Retinal pigment epithelial cell (primary cell): Measurements from ENCODE around the gene ITGB5.

Experiments
- DNase-seq: peaks from one replicate; pipeline ENCODE4 v3.0.0-alpha.2; 2010; ENCODE audit warnings: low read depth
- H3K4me3 ChIP-seq: 2 replicates; pipeline ENCODE4 v1.5.1; 2011; ENCODE audit warnings: mild to moderate bottlenecking, low read length, control low read depth, moderate library complexity
- TF ChIP-seq, protein P1 (sequence below): conservative IDR thresholded peaks from 2 replicates; pipeline ENCODE4 v1.5.1; 2011; ENCODE audit warnings: low read depth, low read length, control low read depth, inconsistent platforms

The ITGB5 gene

DNA sequence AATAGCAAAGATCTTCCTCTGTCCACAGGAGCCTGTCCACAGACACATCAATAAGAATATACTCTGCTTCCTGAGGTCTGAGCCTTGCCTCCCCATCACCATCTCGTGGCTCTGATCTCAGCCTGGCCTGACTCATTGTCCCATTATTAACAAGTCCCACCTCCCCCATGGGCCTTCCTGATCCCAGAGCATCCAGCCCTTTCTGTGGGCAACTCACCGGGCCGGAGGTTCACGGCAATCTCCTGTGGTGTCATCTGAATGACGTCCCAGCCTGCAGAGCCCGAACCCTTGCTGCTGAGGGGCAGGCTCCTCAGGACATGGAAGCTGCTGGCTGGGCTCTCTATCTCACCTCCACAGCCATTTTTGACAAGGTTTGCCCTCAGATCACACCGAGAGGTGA lies 28.1 kb downstream of the ITGB5 start:
- no peak overlapping the region for H3K4me3 ChIP-seq
- DNase-seq, result no peak
- TF ChIP-seq, protein P1, sequence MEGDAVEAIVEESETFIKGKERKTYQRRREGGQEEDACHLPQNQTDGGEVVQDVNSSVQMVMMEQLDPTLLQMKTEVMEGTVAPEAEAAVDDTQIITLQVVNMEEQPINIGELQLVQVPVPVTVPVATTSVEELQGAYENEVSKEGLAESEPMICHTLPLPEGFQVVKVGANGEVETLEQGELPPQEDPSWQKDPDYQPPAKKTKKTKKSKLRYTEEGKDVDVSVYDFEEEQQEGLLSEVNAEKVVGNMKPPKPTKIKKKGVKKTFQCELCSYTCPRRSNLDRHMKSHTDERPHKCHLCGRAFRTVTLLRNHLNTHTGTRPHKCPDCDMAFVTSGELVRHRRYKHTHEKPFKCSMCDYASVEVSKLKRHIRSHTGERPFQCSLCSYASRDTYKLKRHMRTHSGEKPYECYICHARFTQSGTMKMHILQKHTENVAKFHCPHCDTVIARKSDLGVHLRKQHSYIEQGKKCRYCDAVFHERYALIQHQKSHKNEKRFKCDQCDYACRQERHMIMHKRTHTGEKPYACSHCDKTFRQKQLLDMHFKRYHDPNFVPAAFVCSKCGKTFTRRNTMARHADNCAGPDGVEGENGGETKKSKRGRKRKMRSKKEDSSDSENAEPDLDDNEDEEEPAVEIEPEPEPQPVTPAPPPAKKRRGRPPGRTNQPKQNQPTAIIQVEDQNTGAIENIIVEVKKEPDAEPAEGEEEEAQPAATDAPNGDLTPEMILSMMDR, result no peak

DNA sequence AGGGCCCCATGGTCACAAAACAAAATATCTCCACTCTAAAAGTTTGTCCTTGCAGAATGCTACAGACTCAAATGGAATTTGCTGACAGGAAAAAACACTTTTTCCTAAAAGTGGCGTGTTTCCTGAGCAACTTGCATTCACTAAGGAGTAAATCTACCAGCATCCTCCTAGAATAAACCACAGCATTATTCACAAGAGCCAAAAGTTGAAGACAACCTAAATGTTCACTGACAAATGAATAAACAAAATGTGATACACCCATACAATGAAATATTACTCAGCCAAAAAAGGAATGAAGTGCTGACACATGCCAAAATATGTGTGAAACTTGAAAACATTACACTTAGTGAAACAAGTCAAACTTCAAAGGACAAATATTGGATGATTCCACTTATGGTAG lies 28.9 kb downstream of the ITGB5 start:
- DNase-seq, result no peak
- TF ChIP-seq, protein P1, result no peak
- no peak overlapping the region for H3K4me3 ChIP-seq

DNA sequence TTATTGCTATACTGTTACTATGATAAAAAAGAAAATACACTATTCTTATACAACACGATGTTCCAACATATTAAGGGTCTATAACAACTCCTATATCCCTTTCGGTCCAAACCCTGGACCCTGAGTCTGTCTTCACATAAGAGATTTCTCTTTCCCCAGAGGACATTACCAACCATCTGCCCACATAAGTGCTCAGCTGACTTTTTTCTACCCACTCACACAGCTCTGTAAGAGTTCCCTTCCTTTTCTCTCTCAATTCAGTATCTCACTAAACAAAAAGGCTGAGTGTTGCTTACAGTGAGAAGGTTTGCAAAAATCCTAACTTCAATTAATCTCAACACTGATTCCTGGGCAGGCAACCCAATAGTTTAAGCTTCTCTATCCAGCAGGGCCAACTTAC lies 30.5 kb downstream of the ITGB5 start:
- H3K4me3 ChIP-seq, result no peak overlapping the region
- no peak for DNase-seq
- TF ChIP-seq, protein P1, result no peak

DNA sequence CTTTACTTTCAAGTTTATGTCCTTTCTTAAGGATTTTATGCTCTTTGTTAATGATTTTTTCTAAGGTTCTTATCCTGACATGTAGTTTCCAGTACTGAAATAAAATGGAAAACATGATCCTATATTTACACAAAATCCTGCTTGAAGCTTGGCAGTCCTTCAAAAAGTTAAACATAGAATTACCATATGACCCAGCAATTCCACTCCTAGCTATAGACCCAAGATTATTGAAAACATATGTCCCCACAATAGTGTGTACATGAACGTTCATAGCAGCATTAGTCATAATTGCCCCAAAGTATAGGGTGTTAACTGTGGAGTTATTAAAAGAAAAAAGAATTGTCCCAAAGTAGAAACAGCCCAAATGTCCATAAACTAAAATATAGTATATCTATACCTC lies 33.2 kb downstream of the ITGB5 start:
- no peak overlapping the region for H3K4me3 ChIP-seq
- TF ChIP-seq, protein P1, result no peak
- DNase-seq, result no peak

DNA sequence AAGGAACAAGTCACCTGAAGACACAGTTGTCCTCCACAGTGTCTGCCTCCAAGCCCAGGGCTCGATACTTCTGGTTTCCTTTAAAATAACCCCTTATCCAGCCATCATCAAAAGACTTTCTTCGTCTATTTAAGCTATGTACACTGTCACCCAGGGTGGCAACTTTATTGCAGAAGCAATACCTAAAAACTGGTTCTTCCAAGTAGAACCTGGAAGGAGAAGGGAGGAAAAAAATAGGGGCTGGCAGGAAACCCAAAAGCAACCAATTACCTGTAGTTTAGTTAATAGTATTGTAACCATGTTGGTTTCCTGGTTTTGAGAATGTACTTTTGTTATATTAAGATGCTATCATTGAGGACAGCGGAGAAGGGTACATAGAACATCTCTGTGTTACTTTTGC lies 33.7 kb downstream of the ITGB5 start:
- H3K4me3 ChIP-seq, result no peak overlapping the region
- no peak for DNase-seq
- TF ChIP-seq, protein P1, result no peak

DNA sequence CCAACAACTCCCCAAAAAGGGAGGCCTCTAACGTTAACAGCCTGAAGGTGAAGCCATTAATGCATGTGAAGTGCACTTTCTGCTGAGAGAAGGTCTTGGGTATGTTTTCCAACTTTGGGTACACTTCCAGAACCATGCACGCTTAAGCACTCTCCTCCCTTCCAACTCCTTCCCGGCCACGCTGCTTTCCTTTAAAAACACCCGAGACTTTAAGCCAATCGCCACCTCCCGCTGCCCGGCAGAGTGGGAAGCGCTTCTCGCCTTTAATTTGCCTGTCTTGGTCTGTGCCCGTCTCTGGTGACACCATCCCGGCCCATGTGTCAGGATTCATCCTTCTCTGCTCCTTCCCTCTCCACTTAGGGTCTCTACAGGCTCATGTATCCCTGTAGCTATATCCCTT lies 35.3 kb downstream of the ITGB5 start:
- DNase-seq, result no peak
- H3K4me3 ChIP-seq, result no peak overlapping the region
- TF ChIP-seq, protein P1, result no peak

DNA sequence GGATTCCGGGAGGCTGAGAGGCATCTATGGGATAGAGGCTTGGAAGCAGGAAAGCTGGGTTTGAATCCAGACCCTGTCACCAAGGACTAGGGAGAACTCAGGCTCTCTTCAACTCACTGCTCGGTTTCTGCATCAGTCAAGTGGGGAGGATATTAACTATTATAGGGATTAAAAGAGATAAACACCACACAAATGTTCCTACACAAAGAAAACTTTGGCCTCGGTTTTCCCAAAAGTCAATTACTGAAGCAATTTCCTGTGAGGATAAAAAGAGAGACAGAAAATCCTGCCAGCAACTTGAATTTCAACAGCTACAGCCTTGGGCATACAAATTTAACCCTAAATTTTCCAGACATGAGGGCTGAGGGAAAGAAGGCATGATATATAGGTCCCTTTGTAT lies 36.0 kb downstream of the ITGB5 start:
- TF ChIP-seq, protein P1, result no peak
- DNase-seq, result no peak
- no peak overlapping the region for H3K4me3 ChIP-seq
